Measurements from ENCODE around the gene ADCY7. TPM values are rescaled to one million over a fixed set of nuclear protein-coding genes. Genes with fewer than 3 reads are reported as not detected.
A peak's percentile ranks its signal among the peaks of the same experiment; 100 is the strongest.

Gene ADCY7
- total RNA-seq, 2 donors from 2014 or later, result 30.1 to 37.2 TPM

DNA sequence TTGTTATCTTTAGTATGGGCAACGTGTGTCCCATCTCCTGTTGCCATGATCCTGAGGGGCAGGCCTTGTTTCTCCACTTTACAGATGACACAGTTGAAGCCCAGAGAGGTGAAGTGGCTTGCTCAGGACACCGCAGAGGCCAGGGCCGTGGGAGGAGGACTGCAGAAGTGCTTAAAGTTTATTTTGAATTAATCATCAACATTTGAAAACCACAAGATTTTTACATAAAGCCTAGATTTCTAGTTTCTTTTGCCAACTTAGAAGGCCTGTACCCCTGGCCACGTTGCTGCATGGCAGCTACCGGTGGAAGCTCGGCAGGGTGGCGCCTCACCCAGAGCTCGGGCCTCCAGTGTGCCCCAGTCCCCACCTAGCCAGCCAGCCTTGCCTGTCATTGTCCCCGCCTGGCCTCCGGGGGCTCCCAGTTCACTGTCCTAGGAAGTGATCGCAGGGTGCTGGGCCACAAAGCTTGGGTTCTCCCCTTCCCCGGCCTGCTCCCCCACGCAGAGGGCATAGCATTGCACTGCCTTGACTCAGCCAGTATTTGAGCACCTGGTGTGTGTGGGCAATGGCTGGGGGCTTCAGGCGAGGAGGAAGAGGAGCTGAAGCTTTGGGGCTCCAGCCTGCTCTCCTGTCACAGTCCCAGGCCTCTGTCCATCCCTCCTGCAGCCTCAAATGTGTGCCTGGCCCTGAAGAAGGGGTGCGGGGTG is 14.8 kb upstream of the ADCY7 start:
- Histone ChIP-seq H3K4me3 (ENCODE audit: low read length) (no peak overlapping the region), H3K4me1 (ENCODE audit: control insufficient read depth, insufficient read depth, low read length) (peaks cover 13% of the 10 kb centered on the region), H3K36me3 (ENCODE audit: control insufficient read depth, insufficient read depth, low read length) (no peaks in the 10 kb centered on the region), H3K9ac (ENCODE audit: extremely low read depth, low read length, poor library complexity, severe bottlenecking) (no peak overlapping the region), H3K9me3 (ENCODE audit: control insufficient read depth, low read length) (no peaks in the 10 kb centered on the region), H3K27ac (ENCODE audit: low read depth, low read length) (no peak overlapping the region), H3K27me3 (ENCODE audit: control insufficient read depth, insufficient read depth, low read length, poor library complexity, severe bottlenecking) (no peaks in the 10 kb centered on the region)
- 88 to 89% methylated on average over 11 to 15 of the region's 15 CpGs for WGBS, 2 experiments (ENCODE audit: insufficient coverage in 1 of 2, insufficient read length in 1 of 2)
- H3K4me3 Mint-ChIP-seq, result no peak overlapping the region
- H3K36me3 Mint-ChIP-seq (ENCODE audit: low read depth), result no peaks in the 10 kb centered on the region
- H3K27ac Mint-ChIP-seq, result no peak overlapping the region
- TF ChIP-seq, protein P1, sequence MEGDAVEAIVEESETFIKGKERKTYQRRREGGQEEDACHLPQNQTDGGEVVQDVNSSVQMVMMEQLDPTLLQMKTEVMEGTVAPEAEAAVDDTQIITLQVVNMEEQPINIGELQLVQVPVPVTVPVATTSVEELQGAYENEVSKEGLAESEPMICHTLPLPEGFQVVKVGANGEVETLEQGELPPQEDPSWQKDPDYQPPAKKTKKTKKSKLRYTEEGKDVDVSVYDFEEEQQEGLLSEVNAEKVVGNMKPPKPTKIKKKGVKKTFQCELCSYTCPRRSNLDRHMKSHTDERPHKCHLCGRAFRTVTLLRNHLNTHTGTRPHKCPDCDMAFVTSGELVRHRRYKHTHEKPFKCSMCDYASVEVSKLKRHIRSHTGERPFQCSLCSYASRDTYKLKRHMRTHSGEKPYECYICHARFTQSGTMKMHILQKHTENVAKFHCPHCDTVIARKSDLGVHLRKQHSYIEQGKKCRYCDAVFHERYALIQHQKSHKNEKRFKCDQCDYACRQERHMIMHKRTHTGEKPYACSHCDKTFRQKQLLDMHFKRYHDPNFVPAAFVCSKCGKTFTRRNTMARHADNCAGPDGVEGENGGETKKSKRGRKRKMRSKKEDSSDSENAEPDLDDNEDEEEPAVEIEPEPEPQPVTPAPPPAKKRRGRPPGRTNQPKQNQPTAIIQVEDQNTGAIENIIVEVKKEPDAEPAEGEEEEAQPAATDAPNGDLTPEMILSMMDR (conservative IDR thresholded peaks at IDR 0.05), result no peak
- H3K9me3 Mint-ChIP-seq, result no peaks in the 10 kb centered on the region
- H3K4me1 Mint-ChIP-seq, result peaks cover 39% of the 10 kb centered on the region
- H3K27me3 Mint-ChIP-seq (ENCODE audit: insufficient read depth), result peaks cover 5% of the 10 kb centered on the region
- no peak for DNase-seq

GRCh38 chr16:50252082-50252611 is 14.2 kb upstream of the ADCY7 start:
- Histone ChIP-seq H3K27me3 (ENCODE audit: control insufficient read depth, insufficient read depth, low read length, poor library complexity, severe bottlenecking) (no peaks in the 10 kb centered on the region), H3K9ac (ENCODE audit: extremely low read depth, low read length, poor library complexity, severe bottlenecking) (no peak overlapping the region), H3K27ac (ENCODE audit: low read depth, low read length) (no peak overlapping the region), H3K4me3 (ENCODE audit: low read length) (no peak overlapping the region), H3K36me3 (ENCODE audit: control insufficient read depth, insufficient read depth, low read length) (no peaks in the 10 kb centered on the region), H3K4me1 (ENCODE audit: control insufficient read depth, insufficient read depth, low read length) (peaks cover 13% of the 10 kb centered on the region), H3K9me3 (ENCODE audit: control insufficient read depth, low read length) (no peaks in the 10 kb centered on the region)
- Mint-ChIP-seq H3K36me3 (ENCODE audit: low read depth) (no peaks in the 10 kb centered on the region), H3K4me3 (no peak overlapping the region), H3K9me3 (no peaks in the 10 kb centered on the region), H3K27ac (no peak overlapping the region), H3K4me1 (peaks cover 34% of the 10 kb centered on the region), H3K27me3 (ENCODE audit: insufficient read depth) (peaks cover under 1% of the 10 kb centered on the region)
- DNase-seq, result no peak
- TF ChIP-seq, protein P1 (conservative IDR thresholded peaks at IDR 0.05), result no peak
- 88 to 93% methylated on average over 2 to 9 of the region's 9 CpGs for WGBS, 2 experiments (ENCODE audit: insufficient coverage in 1 of 2, insufficient read length in 1 of 2)

DNA sequence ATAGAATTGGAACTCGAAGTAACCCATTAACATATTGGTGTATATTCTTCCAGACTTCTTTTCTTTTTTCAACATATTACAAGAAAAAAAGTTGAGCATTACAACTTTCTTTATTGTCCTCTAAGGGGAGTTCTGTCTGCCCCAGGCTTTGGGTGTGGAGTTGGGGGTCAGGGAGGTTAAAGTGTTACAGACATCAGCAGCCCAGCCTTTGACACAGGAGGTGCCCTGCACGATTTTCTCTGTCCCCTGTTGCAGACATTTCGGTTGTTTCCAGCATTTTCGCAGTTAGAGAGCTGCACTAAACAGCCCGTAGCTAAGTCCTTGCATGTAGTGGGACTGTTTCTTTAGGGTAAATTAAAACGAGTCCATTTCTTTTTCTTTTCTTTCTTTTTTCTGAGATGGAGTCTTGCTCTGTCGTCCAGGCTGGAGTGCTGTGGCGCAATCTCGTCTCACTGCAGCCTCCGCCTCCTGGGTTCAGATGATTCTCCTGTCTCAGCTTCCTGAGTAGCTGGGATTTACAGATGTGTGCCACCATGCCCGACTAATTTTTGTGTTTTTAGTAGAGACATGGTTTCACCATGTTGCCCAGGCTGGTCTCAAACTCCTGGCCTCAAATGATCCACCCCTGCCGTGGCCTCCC is 13.4 kb upstream of the ADCY7 start:
- no peak overlapping the region for H3K4me3 ChIP-seq (ENCODE audit: low read length)
- H3K27ac Mint-ChIP-seq, result no peak overlapping the region
- no peaks in the 10 kb centered on the region for H3K36me3 Mint-ChIP-seq (ENCODE audit: low read depth)
- DNase-seq, result peak; percentile 16
- no peaks in the 10 kb centered on the region for H3K9me3 Mint-ChIP-seq
- no peak overlapping the region for H3K27ac ChIP-seq (ENCODE audit: low read depth, low read length)
- peaks cover 13% of the 10 kb centered on the region for H3K4me1 ChIP-seq (ENCODE audit: control insufficient read depth, insufficient read depth, low read length)
- H3K9me3 ChIP-seq (ENCODE audit: control insufficient read depth, low read length), result no peaks in the 10 kb centered on the region
- H3K4me1 Mint-ChIP-seq, result peaks cover 34% of the 10 kb centered on the region
- H3K27me3 Mint-ChIP-seq (ENCODE audit: insufficient read depth), result no peaks in the 10 kb centered on the region
- H3K36me3 ChIP-seq (ENCODE audit: control insufficient read depth, insufficient read depth, low read length), result no peaks in the 10 kb centered on the region
- H3K4me3 Mint-ChIP-seq, result no peak overlapping the region
- no peak overlapping the region for H3K9ac ChIP-seq (ENCODE audit: extremely low read depth, low read length, poor library complexity, severe bottlenecking)
- no peaks in the 10 kb centered on the region for H3K27me3 ChIP-seq (ENCODE audit: control insufficient read depth, insufficient read depth, low read length, poor library complexity, severe bottlenecking)
- TF ChIP-seq, protein P1 (conservative IDR thresholded peaks at IDR 0.05), result no peak
- WGBS, 2 experiments (ENCODE audit: insufficient coverage in 1 of 2, insufficient read length in 1 of 2), result 93% methylated on average over 6 to 11 of the region's 12 CpGs
